MM.1S (cell line): ENCODE results near the gene ADSS2.

Source experiments
- DNase-seq: peaks from one replicate; pipeline ENCODE4 v3.0.0-alpha.2; 2015
- H2AFZ ChIP-seq: fragments of 300-600 bp; sonication (generic); 2 replicates; pipeline ENCODE4 v1.6.0; 2016; ENCODE audit warnings: antibody characterized with exemption, low read length
- H3F3A ChIP-seq: fragments of 300-600 bp; sonication (generic); 2 replicates; pipeline ENCODE4 v1.6.1; 2016; ENCODE audit warnings: mild to moderate bottlenecking, antibody characterized with exemption, low read length, moderate library complexity, mixed read lengths; ENCODE audit not compliant: insufficient read depth
- H3K27ac ChIP-seq: fragments of 300-600 bp; sonication (generic); 2 replicates; pipeline ENCODE4 v1.5.1; 2016; ENCODE audit warnings: mild to moderate bottlenecking, low read length
- H3K27me3 ChIP-seq: fragments of 300-600 bp; sonication (generic); replicated peaks from 2 replicates; pipeline ENCODE4 v1.6.0; 2016; ENCODE audit warnings: low read length; ENCODE audit not compliant: insufficient read depth
- H3K36me3 ChIP-seq: fragments of 300-600 bp; sonication (generic); replicated peaks from 2 replicates; pipeline ENCODE4 v1.6.1; 2016; ENCODE audit warnings: mild to moderate bottlenecking, low read length, mixed read lengths; ENCODE audit not compliant: insufficient read depth
- H3K4me1 ChIP-seq: fragments of 300-600 bp; sonication (generic); 2 replicates; pipeline ENCODE4 v1.6.1; 2016; ENCODE audit warnings: low read length, mixed read lengths
- H3K4me2 ChIP-seq: fragments of 300-600 bp; sonication (generic); 2 replicates; pipeline ENCODE4 v1.6.0; 2016; ENCODE audit warnings: low read depth, low read length
- H3K4me3 ChIP-seq: fragments of 300-600 bp; sonication (generic); 2 replicates; pipeline ENCODE4 v1.5.1; 2016; ENCODE audit warnings: low read length, mixed read lengths
- H3K79me2 ChIP-seq: fragments of 300-600 bp; sonication (generic); 2 replicates; pipeline ENCODE4 v1.6.1; 2016; ENCODE audit warnings: mixed run types, low read length, mixed read lengths
- H3K9ac ChIP-seq: fragments of 300-600 bp; sonication (generic); 2 replicates; pipeline ENCODE4 v1.6.1; 2016; ENCODE audit warnings: low read length, mixed read lengths
- H3K9me2 ChIP-seq: fragments of 300-600 bp; sonication (generic); replicated peaks from 2 replicates; pipeline ENCODE4 v1.6.1; 2016; ENCODE audit warnings: mild to moderate bottlenecking, low read length, mixed read lengths; ENCODE audit not compliant: insufficient read depth
- H3K9me3 ChIP-seq: fragments of 300-600 bp; sonication (generic); replicated peaks from 2 replicates; pipeline ENCODE4 v1.6.1; 2016; ENCODE audit warnings: mild to moderate bottlenecking, low read length, mixed read lengths; ENCODE audit not compliant: insufficient read depth
- H4K20me1 ChIP-seq: fragments of 300-600 bp; sonication (generic); 2 replicates; pipeline ENCODE4 v1.6.1; 2016; ENCODE audit warnings: mild to moderate bottlenecking, low read length, moderate library complexity, mixed read lengths; ENCODE audit not compliant: insufficient read depth
- EZH2 ChIP-seq: fragments of 300-600 bp; sonication (generic); optimal IDR thresholded peaks from 2 replicates; pipeline ENCODE3; 2017; ENCODE audit warnings: low read depth, mild to moderate bottlenecking, antibody characterized with exemption, low read length, mixed read lengths
- EZH2phosphoT487 ChIP-seq: fragments of 300-600 bp; sonication (generic); IDR thresholded peaks from 2 replicates; pipeline ENCODE4 v1.6.1; 2018; ENCODE audit warnings: antibody characterized with exemption, low read length
- TF ChIP-seq, protein P1 (sequence below): fragments of 300-600 bp; sonication (generic); IDR thresholded peaks from 2 replicates; pipeline ENCODE4 v1.5.1; 2016; ENCODE audit warnings: antibody characterized with exemption, low read length, mixed read lengths

ADSS2 gene

DNA sequence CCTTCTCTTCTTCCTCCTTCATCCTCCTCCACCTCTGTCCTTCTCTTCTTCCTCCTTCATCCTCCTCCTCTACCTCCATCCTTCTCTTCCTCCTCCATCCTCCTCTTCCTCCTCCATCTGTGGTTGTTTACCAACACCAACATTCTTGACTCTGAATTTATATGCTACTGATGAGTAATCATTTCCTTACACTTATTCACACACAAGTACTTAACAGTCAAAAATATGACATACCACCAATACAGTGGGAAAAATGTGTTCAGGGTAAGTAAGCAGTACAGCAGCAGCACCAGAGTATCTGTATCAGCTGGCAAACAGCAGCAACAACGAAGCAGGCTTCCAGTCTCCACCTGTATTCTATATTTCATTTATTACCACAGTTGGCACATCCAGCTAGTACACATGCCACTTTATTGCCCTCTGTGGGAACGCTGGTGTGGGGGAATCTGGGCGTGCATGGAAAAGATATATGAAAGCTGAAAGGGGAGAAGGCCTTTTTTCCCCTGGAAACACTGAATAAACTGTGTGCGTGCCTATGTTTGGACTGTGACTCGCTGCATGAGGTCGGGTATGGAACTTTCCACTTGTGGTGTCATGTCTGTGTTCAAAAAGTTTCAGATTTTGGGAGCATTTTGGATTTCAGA, 16.0 kb downstream of the ADSS2 start:
- H3K9ac ChIP-seq: no peak overlapping the region
- H4K20me1 ChIP-seq: peaks cover 2% of the 10 kb centered on the region; the same call in 1 of the 2 replicates
- no peaks in the 10 kb centered on the region for H3F3A ChIP-seq
- peaks cover 10% of the 10 kb centered on the region; the same call in 1 of the 2 replicates for H3K36me3 ChIP-seq
- H3K4me3 ChIP-seq: no peak overlapping the region
- no peak overlapping the region for H2AFZ ChIP-seq
- TF ChIP-seq EZH2: no peak
- TF ChIP-seq EZH2phosphoT487: no peak
- TF ChIP-seq, protein P1, sequence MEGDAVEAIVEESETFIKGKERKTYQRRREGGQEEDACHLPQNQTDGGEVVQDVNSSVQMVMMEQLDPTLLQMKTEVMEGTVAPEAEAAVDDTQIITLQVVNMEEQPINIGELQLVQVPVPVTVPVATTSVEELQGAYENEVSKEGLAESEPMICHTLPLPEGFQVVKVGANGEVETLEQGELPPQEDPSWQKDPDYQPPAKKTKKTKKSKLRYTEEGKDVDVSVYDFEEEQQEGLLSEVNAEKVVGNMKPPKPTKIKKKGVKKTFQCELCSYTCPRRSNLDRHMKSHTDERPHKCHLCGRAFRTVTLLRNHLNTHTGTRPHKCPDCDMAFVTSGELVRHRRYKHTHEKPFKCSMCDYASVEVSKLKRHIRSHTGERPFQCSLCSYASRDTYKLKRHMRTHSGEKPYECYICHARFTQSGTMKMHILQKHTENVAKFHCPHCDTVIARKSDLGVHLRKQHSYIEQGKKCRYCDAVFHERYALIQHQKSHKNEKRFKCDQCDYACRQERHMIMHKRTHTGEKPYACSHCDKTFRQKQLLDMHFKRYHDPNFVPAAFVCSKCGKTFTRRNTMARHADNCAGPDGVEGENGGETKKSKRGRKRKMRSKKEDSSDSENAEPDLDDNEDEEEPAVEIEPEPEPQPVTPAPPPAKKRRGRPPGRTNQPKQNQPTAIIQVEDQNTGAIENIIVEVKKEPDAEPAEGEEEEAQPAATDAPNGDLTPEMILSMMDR: no peak
- peaks cover 53% of the 10 kb centered on the region for H3K79me2 ChIP-seq
- no peak overlapping the region for H3K4me2 ChIP-seq
- H3K9me2 ChIP-seq: no peaks in the 10 kb centered on the region
- H3K27ac ChIP-seq: no peak overlapping the region
- no peak for DNase-seq
- no peaks in the 10 kb centered on the region for H3K9me3 ChIP-seq
- H3K4me1 ChIP-seq: no peaks in the 10 kb centered on the region
- H3K27me3 ChIP-seq: no peaks in the 10 kb centered on the region

DNA sequence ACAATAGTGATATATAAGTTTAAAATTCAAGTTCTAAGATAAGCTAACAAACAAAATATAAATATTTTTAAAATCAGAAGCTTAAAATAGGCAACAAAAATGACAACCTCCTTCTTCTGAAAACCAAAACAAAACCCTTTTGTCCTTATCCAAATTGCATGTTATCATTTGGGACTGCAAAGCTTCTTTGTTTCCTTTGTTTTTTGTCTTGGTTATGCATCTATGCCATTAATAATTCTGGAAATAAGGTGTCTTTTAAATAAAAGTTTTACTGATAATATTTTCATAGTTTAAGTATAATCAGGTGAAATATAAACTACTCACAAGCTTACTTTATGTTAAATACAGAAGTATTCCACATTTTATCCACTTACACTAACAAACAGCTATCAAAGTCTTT, 20.5 kb downstream of the ADSS2 start:
- no peaks in the 10 kb centered on the region for H4K20me1 ChIP-seq
- H2AFZ ChIP-seq: no peak overlapping the region
- no peak overlapping the region for H3K4me2 ChIP-seq
- H3K9me2 ChIP-seq: no peaks in the 10 kb centered on the region
- H3F3A ChIP-seq: no peaks in the 10 kb centered on the region
- no peak overlapping the region for H3K9ac ChIP-seq
- no peak for TF ChIP-seq EZH2phosphoT487
- no peak for TF ChIP-seq EZH2
- TF ChIP-seq, protein P1: no peak
- no peak overlapping the region for H3K27ac ChIP-seq
- peaks cover 21% of the 10 kb centered on the region for H3K79me2 ChIP-seq
- DNase-seq: no peak
- H3K4me3 ChIP-seq: no peak overlapping the region
- H3K36me3 ChIP-seq: peaks cover 13% of the 10 kb centered on the region; the same call in 1 of the 2 replicates
- H3K27me3 ChIP-seq: no peaks in the 10 kb centered on the region
- no peaks in the 10 kb centered on the region for H3K9me3 ChIP-seq
- H3K4me1 ChIP-seq: peaks cover 8% of the 10 kb centered on the region

DNA sequence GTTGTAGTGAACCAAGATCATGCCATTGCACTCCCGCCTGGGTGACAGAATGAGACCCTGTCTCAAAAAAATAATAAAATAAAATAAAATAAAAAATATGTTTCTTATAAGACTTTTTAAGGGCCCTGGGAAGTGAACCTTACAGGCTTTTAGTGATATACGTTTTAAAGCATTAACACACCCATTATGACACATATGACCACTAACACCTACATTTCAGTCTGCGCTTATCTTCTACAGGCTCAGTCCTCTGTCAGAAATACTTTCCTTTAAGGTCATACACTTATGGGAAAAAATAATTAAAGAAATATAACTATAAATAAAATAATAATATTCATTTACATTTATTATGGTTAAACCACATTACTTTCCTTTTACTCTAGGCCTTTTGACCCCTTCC, 21.9 kb downstream of the ADSS2 start:
- H3K9ac ChIP-seq: no peak overlapping the region
- no peak for TF ChIP-seq EZH2phosphoT487
- TF ChIP-seq, protein P1: no peak
- TF ChIP-seq EZH2: no peak
- no peaks in the 10 kb centered on the region for H3F3A ChIP-seq
- no peak overlapping the region for H3K27ac ChIP-seq
- no peak overlapping the region for H3K4me2 ChIP-seq
- no peaks in the 10 kb centered on the region for H3K9me3 ChIP-seq
- no peak overlapping the region for H3K4me3 ChIP-seq
- DNase-seq: no peak
- H3K27me3 ChIP-seq: no peaks in the 10 kb centered on the region
- peaks cover 8% of the 10 kb centered on the region for H3K4me1 ChIP-seq
- no peaks in the 10 kb centered on the region for H3K9me2 ChIP-seq
- no peak overlapping the region for H2AFZ ChIP-seq
- peaks cover 16% of the 10 kb centered on the region; the same call in 1 of the 2 replicates for H3K79me2 ChIP-seq
- H4K20me1 ChIP-seq: no peaks in the 10 kb centered on the region
- peaks cover 10% of the 10 kb centered on the region; the same call in 1 of the 2 replicates for H3K36me3 ChIP-seq
